OCI-LY3 (cell line): Measurements from ENCODE around the gene ASCC1.
"Not testable (repeated sequence)": the region's sequence is repeated elsewhere in the genome, so short reads cannot be mapped to it uniquely, and the experiment has no call there.

Experiments used
- H2AFZ ChIP-seq: fragments of 200-600, 300-600 bp; shearing (Covaris generic); 2 replicates; pipeline ENCODE4 v1.6.0; 2014; ENCODE audit warnings: antibody characterized with exemption, low read depth, low read length
- H3K27ac ChIP-seq: fragments of 200-600, 300-600 bp; sonication (generic); 2 replicates; pipeline ENCODE4 v1.5.1; 2014; ENCODE audit warnings: mild to moderate bottlenecking, low read length, moderate library complexity, mixed read lengths
- H3K27me3 ChIP-seq: fragments of 200-600, 300-600 bp; sonication (generic); 2 replicates; pipeline ENCODE4 v1.6.1; 2014; ENCODE audit warnings: low read depth, low read length, mixed read lengths
- H3K36me3 ChIP-seq: fragments of 200-600, 300-600 bp; sonication (generic); replicated peaks from 2 replicates; pipeline ENCODE3; 2014; ENCODE audit warnings: low read depth, low read length, mixed read lengths
- H3K4me1 ChIP-seq: fragments of 300-600, 200-600 bp; sonication (generic); 2 replicates; pipeline ENCODE4 v1.6.1; 2014; ENCODE audit warnings: low read length, mixed read lengths
- H3K4me2 ChIP-seq: fragments of 200-600, 300-600 bp; sonication (generic); 2 replicates; pipeline ENCODE4 v1.6.1; 2014; ENCODE audit warnings: low read length, mixed read lengths
- H3K4me3 ChIP-seq: fragments of 300-600, 200-600 bp; sonication (generic); 2 replicates; pipeline ENCODE4 v1.5.1; 2014; ENCODE audit warnings: antibody characterized with exemption, mild to moderate bottlenecking, low read length, moderate library complexity
- H3K79me2 ChIP-seq: fragments of 300-600, 200-600 bp; shearing (Covaris generic); 2 replicates; pipeline ENCODE4 v1.6.1; 2014; ENCODE audit warnings: mild to moderate bottlenecking, low read length, mixed read lengths
- H3K9ac ChIP-seq: fragments of 300-600, 200-600 bp; shearing (Covaris generic); 2 replicates; pipeline ENCODE4 v1.6.0; 2014; ENCODE audit warnings: mild to moderate bottlenecking, low read length, moderate library complexity
- H3K9me3 ChIP-seq: fragments of 200-600, 300-600 bp; shearing (Covaris generic); 2 replicates; pipeline ENCODE4 v1.6.1; 2014; ENCODE audit warnings: low read length, mixed read lengths; ENCODE audit not compliant: insufficient read depth
- H4K20me1 ChIP-seq: fragments of 200-600, 300-600 bp; sonication (generic); 2 replicates; pipeline ENCODE4 v1.6.1; 2016; ENCODE audit warnings: low read length, mixed read lengths; ENCODE audit not compliant: insufficient read depth
- EZH2phosphoT487 ChIP-seq: fragments of 200-600 bp; shearing (Covaris generic); IDR thresholded peaks from 2 replicates; pipeline ENCODE4 v1.6.1; 2018; ENCODE audit warnings: antibody characterized with exemption, mixed run types, low read depth
- TF ChIP-seq, protein P1 (sequence below): fragments of 200-600, 300-600 bp; sonication (generic); IDR thresholded peaks from 2 replicates; pipeline ENCODE4 v1.5.1; 2014; ENCODE audit warnings: antibody characterized with exemption, low read length, low read depth

ASCC1 gene

GRCh38 chr10:72145657-72146056 is 70.4 kb downstream of the ASCC1 start:
- no peaks in the 10 kb centered on the region for H4K20me1 ChIP-seq
- no peaks in the 10 kb centered on the region for H3K36me3 ChIP-seq
- H3K4me2 ChIP-seq, result no peak overlapping the region
- H3K4me3 ChIP-seq, result no peak overlapping the region
- no peaks in the 10 kb centered on the region for H3K79me2 ChIP-seq
- no peak for TF ChIP-seq EZH2phosphoT487
- TF ChIP-seq, protein P1, sequence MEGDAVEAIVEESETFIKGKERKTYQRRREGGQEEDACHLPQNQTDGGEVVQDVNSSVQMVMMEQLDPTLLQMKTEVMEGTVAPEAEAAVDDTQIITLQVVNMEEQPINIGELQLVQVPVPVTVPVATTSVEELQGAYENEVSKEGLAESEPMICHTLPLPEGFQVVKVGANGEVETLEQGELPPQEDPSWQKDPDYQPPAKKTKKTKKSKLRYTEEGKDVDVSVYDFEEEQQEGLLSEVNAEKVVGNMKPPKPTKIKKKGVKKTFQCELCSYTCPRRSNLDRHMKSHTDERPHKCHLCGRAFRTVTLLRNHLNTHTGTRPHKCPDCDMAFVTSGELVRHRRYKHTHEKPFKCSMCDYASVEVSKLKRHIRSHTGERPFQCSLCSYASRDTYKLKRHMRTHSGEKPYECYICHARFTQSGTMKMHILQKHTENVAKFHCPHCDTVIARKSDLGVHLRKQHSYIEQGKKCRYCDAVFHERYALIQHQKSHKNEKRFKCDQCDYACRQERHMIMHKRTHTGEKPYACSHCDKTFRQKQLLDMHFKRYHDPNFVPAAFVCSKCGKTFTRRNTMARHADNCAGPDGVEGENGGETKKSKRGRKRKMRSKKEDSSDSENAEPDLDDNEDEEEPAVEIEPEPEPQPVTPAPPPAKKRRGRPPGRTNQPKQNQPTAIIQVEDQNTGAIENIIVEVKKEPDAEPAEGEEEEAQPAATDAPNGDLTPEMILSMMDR, result no peak
- no peak overlapping the region for H3K27ac ChIP-seq
- no peaks in the 10 kb centered on the region for H3K9me3 ChIP-seq
- H2AFZ ChIP-seq, result no peak overlapping the region
- H3K27me3 ChIP-seq, result no peaks in the 10 kb centered on the region
- peaks cover under 1% of the 10 kb centered on the region for H3K4me1 ChIP-seq
- no peak overlapping the region for H3K9ac ChIP-seq

DNA sequence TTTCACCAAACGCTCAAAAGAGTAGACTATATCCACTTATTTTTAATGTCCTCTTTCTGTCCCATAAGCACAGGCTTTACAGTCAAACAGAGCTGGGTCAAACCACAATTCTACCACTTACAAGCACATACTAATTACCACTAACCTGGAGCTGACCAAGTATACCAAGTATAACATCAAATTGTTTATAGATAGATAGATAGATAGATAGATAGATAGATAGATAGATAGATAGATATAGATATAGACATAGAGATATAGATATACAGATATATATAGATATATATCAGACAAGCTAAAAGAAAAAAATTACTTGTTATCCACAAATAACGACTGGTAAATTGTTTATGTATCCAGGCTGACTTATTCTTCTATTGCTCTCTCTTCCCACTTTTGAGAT is 75.2 kb downstream of the ASCC1 start:
- TF ChIP-seq EZH2phosphoT487, result no peak
- TF ChIP-seq, protein P1, result no peak
- H3K79me2 ChIP-seq, result no peaks in the 10 kb centered on the region
- no peak overlapping the region for H3K4me2 ChIP-seq
- H4K20me1 ChIP-seq, result no peaks in the 10 kb centered on the region
- no peaks in the 10 kb centered on the region for H3K36me3 ChIP-seq
- no peak overlapping the region for H3K4me3 ChIP-seq
- H3K27ac ChIP-seq, result no peak overlapping the region
- no peak overlapping the region for H2AFZ ChIP-seq
- H3K27me3 ChIP-seq, result no peaks in the 10 kb centered on the region
- no peak overlapping the region for H3K9ac ChIP-seq
- no peaks in the 10 kb centered on the region for H3K9me3 ChIP-seq
- H3K4me1 ChIP-seq, result peaks cover 5% of the 10 kb centered on the region

GRCh38 chr10:72140174-72140573 is 75.9 kb downstream of the ASCC1 start:
- no peak overlapping the region for H3K27ac ChIP-seq
- H3K27me3 ChIP-seq, result no peaks in the 10 kb centered on the region
- H3K4me3 ChIP-seq, result no peak overlapping the region
- no peak overlapping the region for H3K4me2 ChIP-seq
- H3K9me3 ChIP-seq, result no peaks in the 10 kb centered on the region
- no peak for TF ChIP-seq EZH2phosphoT487
- no peak overlapping the region for H2AFZ ChIP-seq
- H4K20me1 ChIP-seq, result no peaks in the 10 kb centered on the region
- H3K9ac ChIP-seq, result no peak overlapping the region
- no peaks in the 10 kb centered on the region for H3K79me2 ChIP-seq
- H3K36me3 ChIP-seq, result no peaks in the 10 kb centered on the region
- H3K4me1 ChIP-seq, result peaks cover 12% of the 10 kb centered on the region

DNA sequence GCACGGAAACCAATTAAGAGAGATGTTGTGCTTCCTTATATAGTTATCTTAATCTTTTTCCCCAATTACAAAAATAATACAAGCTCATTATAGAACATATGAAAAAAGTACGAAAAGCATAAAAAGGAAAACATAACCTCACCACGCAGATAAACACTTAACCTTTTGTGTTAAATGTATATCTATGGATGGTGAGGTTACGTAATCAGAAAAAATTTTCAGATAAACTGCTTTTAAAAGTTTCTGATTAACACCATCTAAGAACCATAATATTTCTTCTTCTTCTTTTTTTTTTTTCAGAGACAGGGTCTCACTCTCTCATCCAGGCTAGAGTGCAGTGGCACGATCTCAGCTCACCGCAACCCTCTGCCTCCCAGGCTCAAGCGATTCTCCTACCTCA is 78.5 kb downstream of the ASCC1 start:
- H3K4me2 ChIP-seq, result no peak overlapping the region
- no peaks in the 10 kb centered on the region for H4K20me1 ChIP-seq
- no peaks in the 10 kb centered on the region for H3K9me3 ChIP-seq
- no peaks in the 10 kb centered on the region for H3K27me3 ChIP-seq
- no peak overlapping the region for H3K9ac ChIP-seq
- TF ChIP-seq, protein P1, result no peak
- no peak for TF ChIP-seq EZH2phosphoT487
- no peak overlapping the region for H2AFZ ChIP-seq
- peaks cover 35% of the 10 kb centered on the region for H3K4me1 ChIP-seq
- no peak overlapping the region for H3K4me3 ChIP-seq
- H3K27ac ChIP-seq, result no peak overlapping the region
- no peaks in the 10 kb centered on the region for H3K36me3 ChIP-seq
- no peaks in the 10 kb centered on the region for H3K79me2 ChIP-seq

- not testable (repeated sequence) for H3K9ac ChIP-seq, H3K9me3 ChIP-seq
Observed at GRCh38 chr10:72136225-72136624, 79.9 kb downstream of the ASCC1 start.

More at GRCh38 chr10:72136225-72136624, 79.9 kb downstream of the ASCC1 start:
- H2AFZ ChIP-seq, H4K20me1 ChIP-seq, H3K27ac ChIP-seq, H3K36me3 ChIP-seq, H3K4me3 ChIP-seq, H3K4me2 ChIP-seq, H3K79me2 ChIP-seq, H3K27me3 ChIP-seq: not testable (repeated sequence)
- H3K4me1 ChIP-seq, result peaks cover 46% of the 10 kb centered on the region
